HG03025 (cell line): ENCODE results near the gene USP24.
"Not testable (repeated sequence)": the region's sequence is repeated elsewhere in the genome, so short reads cannot be mapped to it uniquely, and the experiment has no call there.

ENCODE experiments used
- ATAC-seq: cut with Tn5 transposase; IDR thresholded peaks from one replicate; pipeline ENCODE4 v1.9.1; 2021; ENCODE audit warnings: mild to moderate bottlenecking, moderate library complexity; ENCODE audit not compliant: unreplicated experiment, low FRiP score

USP24 gene

DNA sequence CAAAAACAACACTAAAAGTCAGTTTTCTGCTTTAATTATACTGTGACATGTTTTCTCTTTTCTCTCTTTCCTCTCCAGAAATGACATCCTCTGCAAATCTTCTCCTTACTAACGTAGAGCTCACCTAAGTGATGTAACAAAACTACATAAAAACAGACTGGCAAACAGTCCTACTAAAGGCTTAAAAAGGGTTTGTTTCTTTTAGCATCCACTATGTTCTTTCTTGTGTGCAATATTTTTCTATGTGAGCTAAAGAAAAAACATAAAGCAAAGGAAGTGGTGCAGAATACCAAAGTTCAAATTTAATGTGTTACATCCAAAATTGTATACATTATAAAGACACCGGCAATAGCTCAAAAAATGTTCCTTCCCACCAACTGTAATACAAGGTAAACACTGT, 14.5 kb downstream of the USP24 start:
- no peak for ATAC-seq

DNA sequence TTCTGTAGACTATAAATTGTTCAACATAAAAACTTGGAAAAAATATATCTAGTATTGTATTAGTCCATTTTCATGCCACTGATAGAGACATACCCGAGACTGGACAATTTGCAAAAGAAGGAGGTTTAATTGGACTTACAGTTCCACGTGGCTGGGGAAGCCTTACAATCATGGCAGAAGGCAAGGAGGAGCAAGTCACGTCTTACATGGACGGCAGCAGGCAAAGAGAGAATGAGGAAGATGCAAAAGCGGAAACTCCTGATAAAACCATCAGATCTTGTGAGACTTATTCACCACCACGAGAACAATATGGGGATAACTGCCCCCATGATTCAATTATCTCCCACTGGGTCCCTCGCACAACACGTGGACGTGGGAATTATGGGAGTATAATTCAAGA, 15.4 kb downstream of the USP24 start:
- not testable (repeated sequence) for ATAC-seq

DNA sequence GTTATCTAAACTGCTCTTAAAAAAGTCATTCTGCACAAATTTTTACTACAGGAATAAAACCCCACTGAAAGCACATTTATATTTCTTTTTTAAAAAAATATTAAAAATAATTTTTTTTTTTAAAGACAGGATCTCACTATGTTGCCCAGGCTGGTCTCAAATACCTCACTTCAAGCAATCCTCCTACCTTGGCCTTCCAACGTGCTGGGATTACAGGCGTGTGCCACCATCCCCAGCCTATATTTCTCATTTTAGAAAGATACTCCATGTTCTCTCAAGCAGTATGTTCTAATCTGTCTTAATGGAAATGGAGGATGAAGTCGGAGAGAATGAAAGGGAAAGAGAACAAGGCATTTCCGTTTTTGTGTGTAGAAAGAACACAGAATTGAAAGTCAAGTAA, 17.1 kb downstream of the USP24 start:
- ATAC-seq, result no peak

DNA sequence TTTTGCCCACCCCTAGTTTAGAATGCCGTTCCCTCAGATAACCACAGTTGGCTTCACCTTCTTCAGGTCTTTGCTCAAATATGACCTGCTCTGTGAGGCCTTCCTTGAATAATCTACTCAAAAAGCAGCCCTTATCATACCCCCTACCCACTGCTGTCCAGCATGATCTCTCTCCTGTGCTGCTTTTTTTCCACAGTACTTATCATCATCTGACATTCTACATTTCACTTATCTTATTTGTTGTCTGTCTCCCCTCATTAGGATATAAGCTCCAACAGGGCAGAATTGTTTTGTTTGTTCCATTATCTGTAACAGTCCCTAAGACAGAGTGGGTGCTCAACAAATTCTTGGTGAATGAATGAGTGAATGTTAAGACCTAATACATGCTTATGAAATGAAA, 18.1 kb downstream of the USP24 start:
- ATAC-seq, result no peak

GRCh38 chr1:55196433-55197035, 18.6 kb downstream of the USP24 start:
- no peak for ATAC-seq

DNA sequence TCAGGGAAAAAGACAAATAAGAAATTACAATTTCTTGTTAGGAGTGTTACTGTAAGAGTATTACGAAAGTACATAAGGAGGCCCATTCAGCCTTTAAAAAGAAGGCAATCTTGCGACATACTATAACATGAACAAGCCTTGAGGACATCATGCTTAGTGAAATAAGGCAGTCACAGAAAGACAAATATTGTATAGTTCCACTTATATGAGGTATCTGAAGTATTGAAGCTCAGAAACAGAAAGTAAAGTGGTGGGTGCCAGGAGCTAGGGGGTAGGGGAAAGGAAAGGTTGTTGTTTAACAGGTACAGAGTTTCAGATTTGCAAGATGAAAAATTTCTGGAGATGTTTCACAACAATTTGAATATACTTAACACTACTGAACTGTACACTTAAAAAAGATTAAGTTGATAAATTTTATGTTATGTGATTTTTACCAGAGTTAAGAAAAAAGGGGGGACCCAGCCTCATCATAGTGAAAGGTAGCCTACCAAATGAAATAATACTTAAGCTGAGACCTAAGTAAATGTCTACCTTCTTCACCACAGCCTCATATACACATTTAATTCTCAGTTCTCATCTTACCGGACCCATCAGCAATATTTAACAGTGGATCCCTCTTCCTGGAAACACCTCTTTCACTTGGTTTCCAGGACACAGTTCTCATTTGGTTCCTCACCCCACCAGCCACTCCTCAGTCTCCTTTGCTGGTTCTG, 19.5 kb downstream of the USP24 start:
- ATAC-seq, result no peak

DNA sequence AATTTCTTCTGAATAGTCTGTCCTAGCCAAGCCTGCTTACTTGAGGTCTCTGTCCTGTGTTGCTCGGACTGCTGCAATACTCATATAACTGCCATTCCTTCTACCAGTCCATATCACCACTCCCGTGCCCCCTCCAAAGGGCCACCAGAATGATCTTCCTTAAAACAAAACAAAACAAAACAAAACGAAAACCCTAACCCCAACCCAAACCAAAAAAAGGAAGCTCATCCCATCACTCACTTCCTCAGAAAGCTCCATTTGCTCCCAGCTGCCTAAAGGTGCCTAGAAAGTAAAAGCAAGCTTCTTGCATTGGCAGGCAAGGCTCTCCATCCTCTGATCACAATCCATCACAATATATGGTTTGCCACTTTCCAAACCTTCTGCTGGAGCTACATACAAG, 20.3 kb downstream of the USP24 start:
- no peak for ATAC-seq

DNA sequence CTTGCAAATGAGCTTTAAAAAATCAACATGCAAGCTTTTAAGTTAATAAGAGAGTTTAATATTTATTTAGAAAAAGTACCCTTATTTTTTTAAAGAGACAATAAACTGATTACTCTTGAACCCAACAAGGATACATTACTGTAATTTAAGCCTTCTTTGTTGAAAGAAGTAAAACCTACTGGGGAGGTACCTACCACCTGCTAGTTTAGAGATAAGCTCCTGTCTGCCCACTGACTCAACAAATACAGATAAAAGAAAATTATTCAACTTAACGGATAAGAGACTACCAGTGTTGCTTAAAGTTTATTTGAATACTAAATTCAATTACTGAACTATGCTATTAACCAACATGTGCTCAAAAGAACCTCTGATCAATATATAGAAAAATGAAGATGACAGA, 23.1 kb downstream of the USP24 start:
- no peak for ATAC-seq

DNA sequence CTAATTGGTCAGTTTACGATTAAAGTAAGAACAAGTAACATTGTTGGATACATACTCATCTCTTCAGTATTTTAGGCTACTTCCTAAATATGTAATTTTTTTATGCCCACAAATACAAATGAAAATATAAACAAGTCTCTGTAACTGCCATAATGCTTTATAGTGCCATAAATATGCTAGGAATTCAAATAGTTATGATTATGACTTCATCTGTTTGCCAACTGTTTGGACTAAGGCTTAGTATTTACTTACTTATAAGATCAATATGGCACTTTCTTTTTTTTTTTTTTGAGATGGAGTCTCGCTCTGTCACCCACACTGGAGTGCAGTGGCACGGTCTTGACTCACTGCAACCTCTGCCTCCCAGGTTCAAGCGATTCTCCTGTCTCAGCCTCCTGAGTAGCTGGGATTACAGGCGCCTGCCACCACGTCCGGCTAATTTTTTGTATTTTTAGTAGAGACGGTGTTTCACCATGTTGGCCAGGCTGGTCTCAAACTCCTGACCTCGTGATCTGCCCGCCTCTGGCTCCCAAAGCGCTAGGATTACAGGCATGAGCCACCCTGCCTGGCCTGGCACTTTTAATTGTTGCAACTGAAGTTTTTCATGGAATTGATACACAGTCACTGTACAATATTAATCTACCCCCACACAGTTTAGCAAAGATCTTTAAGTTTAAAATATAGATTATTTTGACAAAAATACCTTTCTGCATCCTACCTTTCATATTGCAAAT, 23.8 kb downstream of the USP24 start:
- ATAC-seq, result not testable (repeated sequence)

DNA sequence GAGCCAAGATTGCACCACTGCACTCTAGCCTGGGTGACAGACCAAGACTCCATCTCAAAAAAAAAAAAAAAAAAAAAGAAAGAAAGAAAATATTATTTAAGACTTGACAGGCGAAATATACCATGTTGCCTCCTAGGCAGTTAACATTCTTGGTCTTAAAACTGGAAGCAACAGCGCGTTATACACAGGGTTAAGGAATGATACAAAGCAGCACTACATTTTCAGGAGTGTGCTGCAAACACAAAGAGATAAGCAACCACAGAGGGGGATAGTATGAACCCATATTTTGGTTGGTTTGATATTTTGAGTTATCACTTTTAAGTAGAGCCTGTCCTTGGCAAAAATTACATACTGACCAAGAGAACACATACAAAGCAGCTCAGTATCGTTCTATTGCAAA, 25.1 kb downstream of the USP24 start:
- no peak for ATAC-seq

DNA sequence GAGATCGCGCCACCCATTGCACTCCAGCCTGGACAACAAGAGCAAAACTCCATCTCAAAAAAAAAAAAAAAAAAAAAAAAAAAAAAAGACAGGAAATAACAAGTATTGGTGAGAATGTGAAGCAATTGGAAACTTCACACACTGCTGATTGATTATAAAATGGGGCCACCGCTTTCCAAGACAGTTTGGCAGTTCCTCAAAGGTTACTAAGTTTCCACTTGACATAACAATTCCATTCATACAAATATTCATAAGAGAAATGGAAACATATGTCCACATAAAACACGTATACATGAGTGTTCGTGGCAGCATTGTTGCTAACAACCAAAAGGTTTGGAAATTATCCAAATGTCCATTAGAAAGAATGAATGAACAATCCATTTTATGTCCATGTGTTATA, 26.3 kb downstream of the USP24 start:
- ATAC-seq, result no peak

GRCh38 chr1:55185832-55186231, 29.3 kb downstream of the USP24 start:
- ATAC-seq, result no peak

GRCh38 chr1:55184859-55185258, 30.3 kb downstream of the USP24 start:
- ATAC-seq, result no peak

- no peak for ATAC-seq
Measured at GRCh38 chr1:55181666-55182065, 33.5 kb downstream of the USP24 start.

DNA sequence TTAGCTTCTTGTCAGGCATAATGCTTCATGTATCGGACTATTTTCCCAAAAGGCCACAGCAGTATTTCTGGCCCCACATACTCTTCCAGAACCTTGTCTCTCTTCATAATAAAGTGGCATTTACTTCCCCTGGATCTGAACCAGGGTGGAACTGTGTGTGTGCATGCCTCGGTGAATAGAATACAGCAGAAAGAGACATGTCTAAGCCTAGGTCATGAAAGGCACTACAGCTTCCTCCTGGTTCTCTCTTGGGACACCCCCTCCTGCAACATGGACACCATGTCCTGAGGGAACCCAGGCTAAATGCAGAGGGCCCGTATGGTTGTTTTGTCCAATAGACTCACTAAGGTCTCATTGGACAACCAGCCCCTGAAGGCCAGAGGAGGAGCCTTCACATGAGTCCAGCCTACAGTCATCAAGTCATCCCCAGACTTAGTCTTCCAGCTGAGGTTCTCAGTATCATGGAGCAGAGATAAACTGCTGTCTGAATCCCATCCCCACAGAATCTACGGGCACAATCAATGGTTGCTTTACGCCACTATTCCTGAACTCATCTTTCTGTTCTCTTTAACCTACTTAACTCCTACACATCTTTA, 35.0 kb downstream of the USP24 start:
- no peak for ATAC-seq

DNA sequence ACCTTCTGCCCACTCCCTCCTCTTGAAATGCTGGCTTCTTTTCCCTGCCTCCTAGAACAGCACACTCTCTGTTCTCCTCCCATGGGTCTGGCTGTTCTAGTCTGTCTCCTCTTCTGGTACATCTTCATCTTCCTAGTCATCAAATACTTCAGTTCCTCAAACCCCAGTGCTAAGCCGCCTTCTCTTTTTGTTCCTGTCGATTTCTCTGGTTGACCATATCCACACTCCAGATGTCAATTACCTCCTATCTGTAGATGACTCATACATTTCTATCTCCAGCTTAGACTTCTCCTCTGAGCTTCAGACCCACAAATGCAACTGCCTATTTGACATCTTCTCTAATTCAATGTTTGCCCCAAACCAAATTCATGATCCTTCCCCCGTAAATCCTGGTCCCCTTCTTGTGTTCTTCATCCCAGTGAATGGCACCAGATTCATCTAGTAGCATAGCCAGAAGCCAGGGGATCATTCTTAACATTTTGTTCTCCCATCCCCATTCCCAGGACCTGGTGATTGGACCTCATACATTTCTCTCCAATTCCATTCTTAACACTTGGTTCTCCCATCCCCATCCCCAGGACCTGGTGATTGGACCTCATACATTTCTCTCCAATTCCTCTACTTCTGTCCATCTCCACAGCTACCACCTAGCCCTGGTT, 35.9 kb downstream of the USP24 start:
- ATAC-seq, result no peak

DNA sequence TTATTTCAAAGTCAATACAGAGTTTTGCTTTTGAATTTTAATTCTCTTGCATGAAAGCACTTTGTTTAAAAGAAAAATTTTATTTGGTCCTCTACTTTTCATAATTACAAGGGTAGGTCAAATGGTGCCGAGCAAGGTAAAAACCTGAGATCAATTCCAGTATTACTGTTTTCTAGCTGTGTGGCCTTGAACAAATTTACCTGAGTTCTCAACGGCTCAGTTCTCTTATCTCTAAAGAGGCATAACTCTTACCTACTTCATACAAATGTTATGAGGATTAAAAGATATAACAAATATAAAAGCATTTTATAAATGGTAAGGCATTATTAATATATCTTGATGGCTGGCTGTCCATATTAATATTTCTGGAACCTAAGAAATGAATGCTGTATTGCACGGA, 42.5 kb downstream of the USP24 start:
- no peak for ATAC-seq

- no peak for ATAC-seq
Measured at GRCh38 chr1:55172272-55172671, 42.9 kb downstream of the USP24 start.

- no peak for ATAC-seq
Measured at GRCh38 chr1:55171694-55172093, 43.5 kb downstream of the USP24 start.

DNA sequence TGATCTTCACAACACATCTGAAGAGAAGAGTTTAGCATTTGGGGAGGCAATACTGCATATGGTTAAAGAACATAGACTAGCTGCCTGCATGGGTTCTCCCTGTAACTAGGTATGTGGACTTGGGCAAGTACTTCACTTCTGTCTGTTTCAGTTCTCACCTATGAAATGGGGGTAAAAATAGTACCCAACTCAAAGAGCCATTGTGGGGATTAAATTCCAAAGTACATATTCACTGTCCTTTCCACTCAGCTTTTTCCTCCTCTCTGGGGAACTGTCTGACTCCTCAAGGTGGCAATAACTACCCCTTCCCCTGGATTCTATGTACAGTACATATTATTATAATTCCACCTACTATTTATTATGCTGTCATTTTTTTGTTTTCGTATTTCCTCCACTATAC, 44.7 kb downstream of the USP24 start:
- ATAC-seq, result no peak

DNA sequence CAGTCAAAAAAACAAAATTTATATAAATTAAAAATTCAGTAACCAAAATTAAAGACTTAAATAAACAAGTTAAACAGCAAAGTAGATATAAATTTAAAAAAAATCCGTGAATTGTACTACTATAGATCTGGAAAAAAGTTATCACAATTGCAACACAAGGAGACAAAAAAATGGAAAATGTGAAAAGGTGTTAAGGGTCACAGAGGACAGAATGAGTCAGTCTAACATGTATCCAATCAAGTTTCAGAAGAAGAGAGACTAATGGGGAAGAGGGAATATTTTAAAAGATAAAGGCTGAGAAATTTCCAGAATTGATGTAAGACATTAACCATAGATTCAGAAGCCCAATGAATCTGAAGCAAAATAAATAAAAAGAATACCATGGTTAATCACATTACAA, 46.0 kb downstream of the USP24 start:
- no peak for ATAC-seq
